Panc1 (cell line): Measurements from ENCODE around the gene YPEL3. TPM values are rescaled to one million over a fixed set of nuclear protein-coding genes. Genes with fewer than 3 reads are reported as not detected.

Experiments
- ATAC-seq: fragments of 200-7000 bp; cut with Tn5 transposase; 2 replicates; pipeline ENCODE4 v1.9.1; 2020; ENCODE audit warnings: mild to moderate bottlenecking, moderate library complexity
- BruUV-seq: library from RNA; stranded (reverse); fragments of 400-500 nt; replicated peaks from 2 replicates; lab custom pipeline; 2021; lab: Mats Ljungman, UMichigan
- CTCF ChIA-PET: fragments of 300-600 bp; sonication (Branson Sonifier 250); formaldehyde crosslinking; loops from one replicate; lab custom pipeline; 2022; ENCODE audit warnings: antibody characterized with exemption; lab: Charles Lee
- POLR2A ChIA-PET: fragments of 300-600 bp; sonication (Branson Sonifier 250); formaldehyde crosslinking; loops from one replicate; lab custom pipeline; 2022; ENCODE audit warnings: antibody characterized with exemption; lab: Charles Lee
- DNase-seq: peaks from one replicate; pipeline ENCODE4 v3.0.0-alpha.2; 2010; ENCODE audit warnings: low read depth, low spot score
- H3K27ac ChIP-seq: 2 replicates; pipeline ENCODE4 v1.5.1; 2011; ENCODE audit warnings: mild to moderate bottlenecking, low read length, inconsistent platforms
- H3K27me3 ChIP-seq: fragments of 200-500 bp; sonication (Bioruptor generic); 2 replicates; pipeline ENCODE4 v1.6.0; 2014; ENCODE audit warnings: low read length, inconsistent platforms; ENCODE audit not compliant: control insufficient read depth, insufficient read depth
- H3K36me3 ChIP-seq: fragments of 200-500 bp; sonication (Bioruptor generic); 2 replicates; pipeline ENCODE4 v1.5.1; 2014; ENCODE audit warnings: inconsistent platforms, mild to moderate bottlenecking, low read length, moderate library complexity; ENCODE audit not compliant: control insufficient read depth, insufficient read depth
- H3K4me1 ChIP-seq: 2 replicates; pipeline ENCODE4 v1.5.1; 2011; ENCODE audit warnings: inconsistent platforms, mild to moderate bottlenecking, low read length, moderate library complexity; ENCODE audit not compliant: control insufficient read depth, insufficient read depth
- H3K4me3 ChIP-seq, 2 experiments: 2 replicates each; pipeline ENCODE4 v1.5.1; 2011 to 2012; ENCODE audit warnings: low read depth in 2 of 2, low read length in 2 of 2, mild to moderate bottlenecking in 2 of 2, inconsistent platforms in 1 of 2, moderate library complexity in 1 of 2
- H3K9me3 ChIP-seq: fragments of 200-500 bp; sonication (Bioruptor generic); 2 replicates; pipeline ENCODE4 v1.5.1; 2014; ENCODE audit warnings: low read depth, mild to moderate bottlenecking, inconsistent platforms, low read length, moderate library complexity; ENCODE audit not compliant: control insufficient read depth, insufficient read depth
- CTCF ChIP-seq: fragments of 450-650 bp; IDR thresholded peaks from 2 replicates; pipeline ENCODE4 v1.5.1; 2017; ENCODE audit warnings: mild to moderate bottlenecking
- POLR2AphosphoS5 ChIP-seq: IDR thresholded peaks from 2 replicates; pipeline ENCODE4 v1.6.1; 2012; ENCODE audit warnings: mild to moderate bottlenecking, low read depth, low read length, moderate library complexity
- REST ChIP-seq, 2 experiments: IDR thresholded peaks; 2 replicates each; pipeline ENCODE4 v1.6.1; 2011 to 2012; ENCODE audit warnings: low read depth in 2 of 2, control low read depth in 1 of 2, low read length in 1 of 2, mild to moderate bottlenecking in 1 of 2, moderate library complexity in 1 of 2; ENCODE audit not compliant: insufficient read depth in 1 of 2
- SIN3A ChIP-seq: IDR thresholded peaks from 2 replicates; pipeline ENCODE4 v1.6.1; 2012; ENCODE audit warnings: low read depth, mild to moderate bottlenecking, low read length, moderate library complexity, borderline replicate concordance; ENCODE audit not compliant: insufficient read depth
- TCF7L2 ChIP-seq: IDR thresholded peaks from 2 replicates; pipeline ENCODE4 v1.6.1; 2011; ENCODE audit warnings: mild to moderate bottlenecking, low read depth, low read length, inconsistent platforms
- in situ Hi-C: cut with HindIII; loops from 2 replicates; pipeline ENCODE4 v1.10.0; 2016; ENCODE audit warnings: low sequenced_read_pairs, low pct_unique_long_range_greater_than_20kb
- intact Hi-C: fragments of 100-400 bp; cut with micrococcal nuclease; formaldehyde crosslinking; loops from one replicate; pipeline ENCODE4 v1.10.0; 2022; ENCODE audit not compliant: unreplicated experiment
- total RNA-seq: library from RNA; stranded (reverse); gene quantifications from one replicate; pipeline ENCODE4 v1.2.1, GENCODE V29; 2021; ENCODE audit not compliant: unreplicated experiment

The YPEL3 gene
- total RNA-seq, 1 experiment from 2014 or later = 0.69 TPM

- no peak for DNase-seq
- H3K4me3 ChIP-seq = no peak overlapping the region
- BruUV-seq = no TSS peak
- TF ChIP-seq POLR2AphosphoS5 = no peak
- TF ChIP-seq SIN3A = no peak
- TF ChIP-seq TCF7L2 = no peak
- TF ChIP-seq CTCF = no peak
- TF ChIP-seq REST (IDR thresholded peaks at IDR 0.05; ENCODE audit: insufficient read depth in 1 of 2, low read depth in 2 of 2, low read length in 1 of 2) = no peak
- ATAC-seq = no peak
- no peak overlapping the region for H3K27ac ChIP-seq
- ChIA-PET POLR2A (no interaction called here), CTCF (interaction anchor here (0.7 kb wide), 1 partner anchor 20 kb away, joined by 3 read pairs; no protein-coding TSS in a partner anchor)
- no peaks in the 10 kb centered on the region for H3K36me3 ChIP-seq
- no peaks in the 10 kb centered on the region for H3K4me1 ChIP-seq
- intact Hi-C loops (no loop called here), in situ Hi-C loops (no loop called here)
- no peaks in the 10 kb centered on the region for H3K27me3 ChIP-seq
- H3K9me3 ChIP-seq = no peaks in the 10 kb centered on the region
Measured at GRCh38 chr16:30132591-30132990, 36.6 kb upstream of the YPEL3 start.

- Histone ChIP-seq H3K4me1 (no peaks in the 10 kb centered on the region), H3K9me3 (no peaks in the 10 kb centered on the region), H3K27ac (no peak overlapping the region), H3K36me3 (no peaks in the 10 kb centered on the region), H3K27me3 (no peaks in the 10 kb centered on the region), H3K4me3 (no peak overlapping the region)
- ChIA-PET POLR2A (no interaction called here), CTCF (interaction anchor here (0.7 kb wide), 1 partner anchor 20 kb away, joined by 3 read pairs; no protein-coding TSS in a partner anchor)
- DNase-seq (no peak), ATAC-seq (no peak)
- BruUV-seq = no TSS peak
- in situ Hi-C loops = no loop called here
- intact Hi-C loops = no loop called here
- TF ChIP-seq TCF7L2 (no peak), REST (IDR thresholded peaks at IDR 0.05; ENCODE audit: insufficient read depth in 1 of 2, low read depth in 2 of 2, low read length in 1 of 2) (no peak), CTCF (no peak), POLR2AphosphoS5 (no peak), SIN3A (no peak)
Measured at GRCh38 chr16:30131869-30132475, 36.0 kb upstream of the YPEL3 start.
